ENCODE measurements around the gene CCHCR1. TPM values are rescaled to one million over a fixed set of nuclear protein-coding genes. Genes with fewer than 3 reads are reported as not detected.

CCHCR1 gene
- total RNA-seq, 4 donors from 2014 or later = 28.3 to 86.6 (median 36.2) TPM

GRCh38 chr6:31116661-31117385 lies 40.8 kb downstream of the CCHCR1 start:
- H3K4me1 ChIP-seq = peaks cover 0 to 12% (median 0%) of the 10 kb centered on the region in 4 donors
- H3K27me3 ChIP-seq = no peaks in the 10 kb centered on the region
- peak overlapping the region in 1 of 4 donors; percentile 9 for H3K4me3 ChIP-seq
- DNase-seq = peak in 1 of 3 donors; percentile 45
- no peaks in the 10 kb centered on the region for H3K9me3 ChIP-seq
- TF ChIP-seq POLR2A (IDR thresholded peaks at IDR 0.05) (no peak), CTCF (IDR thresholded peaks at IDR 0.05) (no peak)
- no peaks in the 10 kb centered on the region for H3K36me3 ChIP-seq
- H3K27ac ChIP-seq = peak overlapping the region in 1 of 4 donors; percentile 25

GRCh38 chr6:31115941-31116560 lies 41.6 kb downstream of the CCHCR1 start:
- Histone ChIP-seq H3K27ac (no peak overlapping the region), H3K9me3 (no peaks in the 10 kb centered on the region), H3K4me1 (peaks cover 0 to 12% (median 0%) of the 10 kb centered on the region in 4 donors), H3K4me3 (no peak overlapping the region), H3K36me3 (no peaks in the 10 kb centered on the region), H3K27me3 (no peaks in the 10 kb centered on the region)
- DNase-seq = peak in 1 of 3 donors; percentile 28
- TF ChIP-seq POLR2A (IDR thresholded peaks at IDR 0.05) (no peak), CTCF (IDR thresholded peaks at IDR 0.05) (no peak)

- DNase-seq = peak in 1 of 3 donors; percentile 44
- peak overlapping the region in 3 of 4 donors; percentile 50 to 86 (median 85) for H3K27ac ChIP-seq
- no peak for TF ChIP-seq POLR2A (IDR thresholded peaks at IDR 0.05)
- peak in 3 of 6 experiments; percentile 33 to 48 (median 42) for TF ChIP-seq CTCF (IDR thresholded peaks at IDR 0.05)
Measured at GRCh38 chr6:31114970-31115849, 42.4 kb downstream of the CCHCR1 start.

GRCh38 chr6:31114541-31114878 lies 43.1 kb downstream of the CCHCR1 start, which contains the start of gene PSORS1C1:
TSS of gene PSORS1C1 (plus strand) at chr6:31114800. CDS start at chr6:31129633, 14,833 bp downstream.
- H3K4me1 ChIP-seq = peaks cover 0 to 12% (median 0%) of the 10 kb centered on the region in 4 donors
- H3K9me3 ChIP-seq = no peaks in the 10 kb centered on the region
- H3K27me3 ChIP-seq = no peaks in the 10 kb centered on the region
- H3K36me3 ChIP-seq = no peaks in the 10 kb centered on the region
- peak within 1 kb of the TSS in 2 of 4 donors; percentile 41 to 55 for H3K4me3 ChIP-seq
- peak in 2 of 3 donors; percentile 84 to 92 for DNase-seq
- peak within 1 kb of the TSS in 3 of 4 donors; percentile 50 to 86 (median 85) for H3K27ac ChIP-seq
- TF ChIP-seq CTCF (IDR thresholded peaks at IDR 0.05) (no peak), POLR2A (IDR thresholded peaks at IDR 0.05) (peak; percentile 23 to 66)

More at GRCh38 chr6:31114970-31115849, 42.4 kb downstream of the CCHCR1 start:
- Histone ChIP-seq H3K27me3 (no peaks in the 10 kb centered on the region), H3K36me3 (no peaks in the 10 kb centered on the region), H3K4me1 (peaks cover 0 to 12% (median 0%) of the 10 kb centered on the region in 4 donors), H3K9me3 (no peaks in the 10 kb centered on the region), H3K4me3 (peak overlapping the region in 2 of 4 donors; percentile 41 to 55)

GRCh38 chr6:31113861-31114540 lies 43.6 kb downstream of the CCHCR1 start:
- Histone ChIP-seq H3K27me3 (no peaks in the 10 kb centered on the region), H3K27ac (peak overlapping the region in 2 of 4 donors; percentile 85 to 86), H3K36me3 (no peaks in the 10 kb centered on the region), H3K9me3 (no peaks in the 10 kb centered on the region), H3K4me3 (no peak overlapping the region), H3K4me1 (peaks cover 0 to 12% (median 0%) of the 10 kb centered on the region in 4 donors)
- no peak for DNase-seq
- TF ChIP-seq CTCF (IDR thresholded peaks at IDR 0.05) (no peak), POLR2A (IDR thresholded peaks at IDR 0.05) (no peak)

Measured in Peyer's patch (tissue), 4 donors.